HEK293 (cell line): ENCODE measurements around the gene PPP1R9B.
A peak's percentile ranks its signal among the peaks of the same experiment; 100 is the strongest.

Source experiments
- CTCF ChIA-PET: fragments of 350-600 bp; formaldehyde crosslinking; extraction: SDS; loops from one replicate; lab custom pipeline; 2021; ENCODE audit warnings: antibody characterized with exemption; lab: Yijun Ruan, JAX
- POLR2A ChIA-PET: fragments of 300-600 bp; formaldehyde crosslinking; extraction: SDS; loops from one replicate; lab custom pipeline; 2020; ENCODE audit warnings: antibody characterized with exemption, inconsistent platforms; lab: Yijun Ruan, JAX
- H3K27ac ChIP-seq: fragments of 200-500 bp; sonication (Bioruptor generic); 2 replicates; pipeline ENCODE4 v1.5.1; 2014; ENCODE audit warnings: low read depth, low read length, control low read depth, inconsistent platforms; ENCODE audit errors: extremely low read depth
- H3K36me3 ChIP-seq, 2 experiments: fragments of 200-500 bp in 1 of 2; sonication (Bioruptor generic) in 1 of 2; 1 replicate in 1 of 2; 2 replicates in 1 of 2; pipeline ENCODE4 v1.5.1; 2014 to 2017; ENCODE audit warnings: inconsistent platforms in 2 of 2, low read length in 2 of 2; ENCODE audit not compliant: control insufficient read depth in 2 of 2, insufficient read depth in 1 of 2
- H3K4me1 ChIP-seq: fragments of 200-500 bp; sonication (Bioruptor generic); 2 replicates; pipeline ENCODE4 v1.5.1; 2014; ENCODE audit warnings: mild to moderate bottlenecking, low read length, inconsistent platforms; ENCODE audit not compliant: control insufficient read depth, insufficient read depth
- H3K4me3 ChIP-seq: 2 replicates; pipeline ENCODE4 v1.5.1; 2011; ENCODE audit warnings: low read depth, mild to moderate bottlenecking, control low read depth, low read length, moderate library complexity
- H3K9me3 ChIP-seq: fragments of 200-500 bp; sonication (Bioruptor generic); 2 replicates; pipeline ENCODE4 v1.5.1; 2014; ENCODE audit warnings: low read depth, low read length, inconsistent platforms; ENCODE audit not compliant: control insufficient read depth, insufficient read depth
- OSR2 ChIP-seq: fragments of 450-650 bp; formaldehyde crosslinking; IDR thresholded peaks from 2 replicates; pipeline ENCODE4 v1.5.1; 2016; ENCODE audit warnings: missing biosample characterization, missing genetic modification characterization
- PRDM10 ChIP-seq: fragments of 450-650 bp; formaldehyde crosslinking; IDR thresholded peaks from 2 replicates; pipeline ENCODE4 v1.5.1; 2016; ENCODE audit warnings: missing biosample characterization, missing genetic modification characterization
- ZIC2 ChIP-seq: fragments of 450-650 bp; formaldehyde crosslinking; IDR thresholded peaks from 2 replicates; pipeline ENCODE4 v1.5.1; 2016; ENCODE audit warnings: missing biosample characterization, missing genetic modification characterization
- ZNF132 ChIP-seq: fragments of 450-650 bp; formaldehyde crosslinking; IDR thresholded peaks from 2 replicates; pipeline ENCODE4 v1.5.1; 2017; ENCODE audit warnings: missing biosample characterization, missing genetic modification characterization, borderline replicate concordance
- ZNF140 ChIP-seq: fragments of 450-650 bp; formaldehyde crosslinking; IDR thresholded peaks from 2 replicates; pipeline ENCODE4 v1.5.1; 2016; ENCODE audit warnings: missing biosample characterization, missing genetic modification characterization
- ZNF280C ChIP-seq: fragments of 450-650 bp; formaldehyde crosslinking; IDR thresholded peaks from 2 replicates; pipeline ENCODE4 v1.5.1; 2016; ENCODE audit warnings: missing biosample characterization, missing genetic modification characterization
- ZNF600 ChIP-seq: fragments of 450-650 bp; formaldehyde crosslinking; IDR thresholded peaks from 2 replicates; pipeline ENCODE4 v1.5.1; 2016; ENCODE audit warnings: missing biosample characterization, missing genetic modification characterization
- ZNF623 ChIP-seq: fragments of 450-650 bp; formaldehyde crosslinking; IDR thresholded peaks from 2 replicates; pipeline ENCODE4 v1.5.1; 2016; ENCODE audit warnings: missing biosample characterization, missing genetic modification characterization
- TF ChIP-seq, protein P1 (sequence below): fragments of 450-650 bp; formaldehyde crosslinking; IDR thresholded peaks from 2 replicates; pipeline ENCODE4 v1.5.1; 2017; ENCODE audit warnings: missing biosample characterization, missing genetic modification characterization
- TF ChIP-seq, protein P2 (sequence below): fragments of 450-650 bp; formaldehyde crosslinking; IDR thresholded peaks from 2 replicates; pipeline ENCODE4 v1.5.1; 2016; ENCODE audit warnings: missing biosample characterization, missing genetic modification characterization
- TF ChIP-seq, protein P3 (sequence below): fragments of 450-650 bp; formaldehyde crosslinking; IDR thresholded peaks from 2 replicates; pipeline ENCODE4 v1.5.1; 2016; ENCODE audit warnings: missing biosample characterization, missing genetic modification characterization

The PPP1R9B gene

DNA sequence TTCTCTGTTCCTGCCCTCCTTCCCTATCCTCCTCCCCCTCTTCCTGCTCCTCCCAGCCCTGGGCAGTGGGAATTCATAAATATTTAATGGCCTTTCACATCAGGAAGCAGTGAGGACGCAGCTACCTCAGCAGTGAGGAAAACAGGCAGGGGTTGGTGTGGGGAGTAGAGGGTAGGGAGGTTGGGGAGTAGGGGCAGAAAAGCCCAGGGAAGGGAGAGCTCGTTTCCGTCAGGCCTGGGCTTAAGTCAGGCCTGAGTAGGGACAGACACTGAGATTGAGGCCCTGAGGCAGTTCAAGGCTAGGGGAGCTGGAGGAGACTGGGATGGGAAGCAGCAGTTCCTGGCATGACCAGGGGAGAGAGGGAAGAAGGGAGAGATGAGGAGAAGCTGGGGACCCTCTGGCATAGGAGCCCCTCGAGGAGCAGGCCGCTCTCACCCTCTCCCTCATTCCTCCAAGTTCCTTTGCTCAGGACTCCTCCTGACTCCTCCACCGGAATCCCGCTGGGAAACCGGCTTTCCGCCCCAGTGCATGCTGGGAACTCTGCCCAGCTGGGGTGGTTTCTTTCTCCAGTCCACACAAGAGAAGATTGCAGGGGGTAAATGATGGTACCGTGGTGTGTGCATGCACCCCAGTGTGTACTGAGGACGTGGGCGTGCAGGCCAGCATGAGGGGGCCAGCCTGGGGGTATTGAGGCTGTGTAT lies 26.7 kb downstream of the PPP1R9B start (continued):
- TF ChIP-seq ZNF600 (tag by site-specific recombination), result peak; percentile 13; the same call in 1 of the 2 replicates
- peak; percentile 83 for TF ChIP-seq OSR2
- TF ChIP-seq, protein P1, sequence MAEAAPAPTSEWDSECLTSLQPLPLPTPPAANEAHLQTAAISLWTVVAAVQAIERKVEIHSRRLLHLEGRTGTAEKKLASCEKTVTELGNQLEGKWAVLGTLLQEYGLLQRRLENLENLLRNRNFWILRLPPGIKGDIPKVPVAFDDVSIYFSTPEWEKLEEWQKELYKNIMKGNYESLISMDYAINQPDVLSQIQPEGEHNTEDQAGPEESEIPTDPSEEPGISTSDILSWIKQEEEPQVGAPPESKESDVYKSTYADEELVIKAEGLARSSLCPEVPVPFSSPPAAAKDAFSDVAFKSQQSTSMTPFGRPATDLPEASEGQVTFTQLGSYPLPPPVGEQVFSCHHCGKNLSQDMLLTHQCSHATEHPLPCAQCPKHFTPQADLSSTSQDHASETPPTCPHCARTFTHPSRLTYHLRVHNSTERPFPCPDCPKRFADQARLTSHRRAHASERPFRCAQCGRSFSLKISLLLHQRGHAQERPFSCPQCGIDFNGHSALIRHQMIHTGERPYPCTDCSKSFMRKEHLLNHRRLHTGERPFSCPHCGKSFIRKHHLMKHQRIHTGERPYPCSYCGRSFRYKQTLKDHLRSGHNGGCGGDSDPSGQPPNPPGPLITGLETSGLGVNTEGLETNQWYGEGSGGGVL (tag by site-specific recombination), result peak; percentile 55
- TF ChIP-seq, protein P2, sequence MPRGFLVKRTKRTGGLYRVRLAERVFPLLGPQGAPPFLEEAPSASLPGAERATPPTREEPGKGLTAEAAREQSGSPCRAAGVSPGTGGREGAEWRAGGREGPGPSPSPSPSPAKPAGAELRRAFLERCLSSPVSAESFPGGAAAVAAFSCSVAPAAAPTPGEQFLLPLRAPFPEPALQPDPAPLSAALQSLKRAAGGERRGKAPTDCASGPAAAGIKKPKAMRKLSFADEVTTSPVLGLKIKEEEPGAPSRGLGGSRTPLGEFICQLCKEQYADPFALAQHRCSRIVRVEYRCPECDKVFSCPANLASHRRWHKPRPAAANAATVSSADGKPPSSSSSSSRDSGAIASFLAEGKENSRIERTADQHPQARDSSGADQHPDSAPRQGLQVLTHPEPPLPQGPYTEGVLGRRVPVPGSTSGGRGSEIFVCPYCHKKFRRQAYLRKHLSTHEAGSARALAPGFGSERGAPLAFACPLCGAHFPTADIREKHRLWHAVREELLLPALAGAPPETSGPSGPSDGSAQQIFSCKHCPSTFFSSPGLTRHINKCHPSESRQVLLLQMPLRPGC (tag by site-specific recombination), result no peak
- no peak for TF ChIP-seq ZNF280C (tag by site-specific recombination)
- TF ChIP-seq, protein P3, sequence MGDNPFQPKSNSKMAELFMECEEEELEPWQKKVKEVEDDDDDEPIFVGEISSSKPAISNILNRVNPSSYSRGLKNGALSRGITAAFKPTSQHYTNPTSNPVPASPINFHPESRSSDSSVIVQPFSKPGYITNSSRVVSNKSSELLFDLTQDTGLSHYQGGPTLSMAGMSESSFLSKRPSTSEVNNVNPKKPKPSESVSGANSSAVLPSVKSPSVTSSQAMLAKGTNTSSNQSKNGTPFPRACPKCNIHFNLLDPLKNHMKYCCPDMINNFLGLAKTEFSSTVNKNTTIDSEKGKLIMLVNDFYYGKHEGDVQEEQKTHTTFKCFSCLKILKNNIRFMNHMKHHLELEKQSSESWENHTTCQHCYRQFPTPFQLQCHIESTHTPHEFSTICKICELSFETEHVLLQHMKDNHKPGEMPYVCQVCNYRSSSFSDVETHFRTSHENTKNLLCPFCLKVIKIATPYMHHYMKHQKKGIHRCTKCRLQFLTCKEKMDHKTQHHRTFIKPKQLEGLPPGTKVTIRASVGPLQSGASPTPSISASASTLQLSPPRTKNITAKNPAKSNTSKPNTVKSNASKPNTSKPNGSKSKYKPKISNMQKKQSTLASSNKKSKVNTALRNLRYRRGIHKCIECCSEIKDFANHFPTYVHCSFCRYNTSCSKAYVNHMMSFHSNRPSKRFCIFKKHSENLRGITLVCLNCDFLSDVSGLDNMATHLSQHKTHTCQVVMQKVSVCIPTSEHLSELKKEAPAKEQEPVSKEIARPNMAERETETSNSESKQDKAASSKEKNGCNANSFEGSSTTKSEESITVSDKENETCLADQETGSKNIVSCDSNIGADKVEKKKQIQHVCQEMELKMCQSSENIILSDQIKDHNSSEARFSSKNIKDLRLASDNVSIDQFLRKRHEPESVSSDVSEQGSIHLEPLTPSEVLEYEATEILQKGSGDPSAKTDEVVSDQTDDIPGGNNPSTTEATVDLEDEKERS (tag by site-specific recombination), result no peak
- TF ChIP-seq ZNF140 (tag by site-specific recombination), result no peak

- ChIA-PET CTCF (interaction anchor here (0.7 to 3.4 kb wide), 15 partner anchors 8 to 189 kb away, joined by 3 to 28 read pairs (median 5); no protein-coding TSS in a partner anchor), POLR2A (interaction anchor here (0.6 to 1.9 kb wide), 4 partner anchors 8 to 77 kb away, joined by 4 to 8 read pairs (median 5); no protein-coding TSS in a partner anchor)
- H3K27ac ChIP-seq, result no peak overlapping the region; the same call in 1 of the 2 replicates
- TF ChIP-seq ZIC2 (tag by site-specific recombination) (peak; percentile 61), ZNF132 (tag by site-specific recombination) (no peak)
- peaks cover 0 to 4% of the 10 kb centered on the region in 2 experiments; a peak in 1 of 3 replicates for H3K36me3 ChIP-seq
- no peaks in the 10 kb centered on the region for H3K9me3 ChIP-seq
- H3K4me1 ChIP-seq, result peaks cover 13% of the 10 kb centered on the region
- no peak overlapping the region for H3K4me3 ChIP-seq
These were observed 27.5 kb downstream of the PPP1R9B start for GRCh38 chr17:50122945-50123344.

- CTCF ChIA-PET, result interaction anchor here (1.5 to 3.9 kb wide), 4 partner anchors 19 to 177 kb away, joined by 4 to 18 read pairs (median 10); no protein-coding TSS in a partner anchor
- POLR2A ChIA-PET, result no interaction called here
- peak; percentile 67 for TF ChIP-seq ZNF623 (tag by site-specific recombination)
- TF ChIP-seq PRDM10 (tag by site-specific recombination), result no peak
- TF ChIP-seq, all 188 proteins: peak for 1
These were observed 29.8 kb downstream of the PPP1R9B start for GRCh38 chr17:50120475-50121253.

More at GRCh38 chr17:50120475-50121253, 29.8 kb downstream of the PPP1R9B start:
- Histone ChIP-seq H3K27ac (no peak overlapping the region), H3K4me3 (no peak overlapping the region), H3K4me1 (peaks cover 13% of the 10 kb centered on the region), H3K36me3 (peaks cover 0 to 4% of the 10 kb centered on the region in 2 experiments; a peak in 1 of 3 replicates), H3K9me3 (no peaks in the 10 kb centered on the region)
